ENCODE measurements around the gene RPS3.

Gene RPS3

GRCh38 chr11:75420224-75421034 lies 21.1 kb downstream of the RPS3 start:
- no peak for DNase-seq (ENCODE audit: low spot score)

- DNase-seq (ENCODE audit: low spot score): peak; percentile 36
Observed at GRCh38 chr11:75421035-75421602, 21.8 kb downstream of the RPS3 start.

GRCh38 chr11:75421902-75422247 lies 22.6 kb downstream of the RPS3 start:
- no peak for DNase-seq (ENCODE audit: low spot score)

GRCh38 chr11:75422248-75423231 lies 23.2 kb downstream of the RPS3 start:
- DNase-seq (ENCODE audit: low spot score): no peak

- DNase-seq (ENCODE audit: low spot score): no peak
Observed at GRCh38 chr11:75423721-75424120, 24.4 kb downstream of the RPS3 start.

GRCh38 chr11:75424396-75424795 lies 25.1 kb downstream of the RPS3 start:
- DNase-seq (ENCODE audit: low spot score): no peak

- no peak for DNase-seq (ENCODE audit: low spot score)
Observed at GRCh38 chr11:75425422-75425821, 26.1 kb downstream of the RPS3 start.

- DNase-seq (ENCODE audit: low spot score): no peak
Observed at GRCh38 chr11:75426720-75427086, 27.4 kb downstream of the RPS3 start.

GRCh38 chr11:75427181-75427580 lies 27.9 kb downstream of the RPS3 start:
- no peak for DNase-seq (ENCODE audit: low spot score)

GRCh38 chr11:75428281-75428724 lies 29.0 kb downstream of the RPS3 start:
- DNase-seq (ENCODE audit: low spot score): no peak

- DNase-seq (ENCODE audit: low spot score): no peak
Observed at GRCh38 chr11:75428989-75429640, 29.8 kb downstream of the RPS3 start.

- no peak for DNase-seq (ENCODE audit: low spot score)
Observed at GRCh38 chr11:75429641-75429901, 30.3 kb downstream of the RPS3 start.

GRCh38 chr11:75429902-75430713 lies 30.8 kb downstream of the RPS3 start:
- no peak for DNase-seq (ENCODE audit: low spot score)

GRCh38 chr11:75430714-75431532 lies 31.6 kb downstream of the RPS3 start:
- DNase-seq (ENCODE audit: low spot score): no peak

- DNase-seq (ENCODE audit: low spot score): no peak
Observed at GRCh38 chr11:75431533-75432525, 32.5 kb downstream of the RPS3 start.

- DNase-seq (ENCODE audit: low spot score): no peak
Observed at GRCh38 chr11:75432911-75433321, 33.6 kb downstream of the RPS3 start, which contains the start of gene KLHL35. TSS of gene KLHL35 (minus strand) at chr11:75433203. CDS start at chr11:75430629, 2,574 bp downstream.

GRCh38 chr11:75433443-75433842 lies 34.1 kb downstream of the RPS3 start:
- DNase-seq (ENCODE audit: low spot score): no peak

- DNase-seq (ENCODE audit: low spot score): no peak
Observed at GRCh38 chr11:75434051-75434450, 34.7 kb downstream of the RPS3 start.

- DNase-seq (ENCODE audit: low spot score): no peak
Observed at GRCh38 chr11:75434886-75435570, 35.7 kb downstream of the RPS3 start.

Data from NAMALWA (cell line).